ENCODE measurements around the gene PTPRB. TPM values are rescaled to one million over a fixed set of nuclear protein-coding genes. Genes with fewer than 3 reads are reported as not detected.

Gene PTPRB
- total RNA-seq, 1 experiment from 2014 or later: 0.82 TPM

DNA sequence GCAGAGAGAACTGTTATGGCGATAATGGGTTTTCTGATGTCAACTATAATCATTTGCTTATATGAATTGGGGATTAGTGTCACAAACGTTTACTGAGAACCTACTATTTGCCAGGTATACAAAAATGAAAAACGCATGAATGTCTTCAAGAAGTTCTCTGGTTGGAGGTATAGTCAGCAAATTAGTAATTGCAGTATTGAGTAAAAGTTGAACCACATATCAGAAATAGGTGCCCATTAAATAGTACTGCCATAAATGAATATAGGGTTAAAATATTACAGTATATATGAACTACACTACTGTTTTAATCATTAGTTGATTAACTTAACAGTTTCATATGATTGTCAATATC, 60.0 kb downstream of the PTPRB start:
- Mint-ChIP-seq H3K27ac (ENCODE audit: low read depth, unreplicated experiment) (no peak overlapping the region), H3K4me1 (ENCODE audit: insufficient read depth, unreplicated experiment) (no peaks in the 10 kb centered on the region), H3K9me3 (ENCODE audit: unreplicated experiment) (no peaks in the 10 kb centered on the region), H3K36me3 (ENCODE audit: insufficient read depth, unreplicated experiment) (no peaks in the 10 kb centered on the region), H3K4me3 (ENCODE audit: unreplicated experiment) (no peak overlapping the region), H3K27me3 (ENCODE audit: insufficient read depth, unreplicated experiment) (no peaks in the 10 kb centered on the region)
- TF ChIP-seq, protein P1, sequence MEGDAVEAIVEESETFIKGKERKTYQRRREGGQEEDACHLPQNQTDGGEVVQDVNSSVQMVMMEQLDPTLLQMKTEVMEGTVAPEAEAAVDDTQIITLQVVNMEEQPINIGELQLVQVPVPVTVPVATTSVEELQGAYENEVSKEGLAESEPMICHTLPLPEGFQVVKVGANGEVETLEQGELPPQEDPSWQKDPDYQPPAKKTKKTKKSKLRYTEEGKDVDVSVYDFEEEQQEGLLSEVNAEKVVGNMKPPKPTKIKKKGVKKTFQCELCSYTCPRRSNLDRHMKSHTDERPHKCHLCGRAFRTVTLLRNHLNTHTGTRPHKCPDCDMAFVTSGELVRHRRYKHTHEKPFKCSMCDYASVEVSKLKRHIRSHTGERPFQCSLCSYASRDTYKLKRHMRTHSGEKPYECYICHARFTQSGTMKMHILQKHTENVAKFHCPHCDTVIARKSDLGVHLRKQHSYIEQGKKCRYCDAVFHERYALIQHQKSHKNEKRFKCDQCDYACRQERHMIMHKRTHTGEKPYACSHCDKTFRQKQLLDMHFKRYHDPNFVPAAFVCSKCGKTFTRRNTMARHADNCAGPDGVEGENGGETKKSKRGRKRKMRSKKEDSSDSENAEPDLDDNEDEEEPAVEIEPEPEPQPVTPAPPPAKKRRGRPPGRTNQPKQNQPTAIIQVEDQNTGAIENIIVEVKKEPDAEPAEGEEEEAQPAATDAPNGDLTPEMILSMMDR (IDR thresholded peaks at IDR 0.05; ENCODE audit: unreplicated experiment): no peak
- ChIA-PET POLR2A (interaction anchor here (0.6 to 2.4 kb wide), 4 partner anchors 144 to 707 kb away, joined by 3 to 11 read pairs (median 6); no protein-coding TSS in a partner anchor), CTCF (interaction anchor here (0.7 to 4.8 kb wide), 25 partner anchors 9 to 1330 kb away, joined by 3 to 79 read pairs (median 4); no protein-coding TSS in a partner anchor)
- DNase-seq (ENCODE audit: unreplicated experiment): no peak
- intact Hi-C loops (cut with micrococcal nuclease): loop anchor here (1.0 to 5.0 kb wide), 6 partner anchors 174 to 1220 kb away; partner anchors contain the start of genes CNOT2 and YEATS4
- BruUV-seq (replicated peaks): no TSS peak

DNA sequence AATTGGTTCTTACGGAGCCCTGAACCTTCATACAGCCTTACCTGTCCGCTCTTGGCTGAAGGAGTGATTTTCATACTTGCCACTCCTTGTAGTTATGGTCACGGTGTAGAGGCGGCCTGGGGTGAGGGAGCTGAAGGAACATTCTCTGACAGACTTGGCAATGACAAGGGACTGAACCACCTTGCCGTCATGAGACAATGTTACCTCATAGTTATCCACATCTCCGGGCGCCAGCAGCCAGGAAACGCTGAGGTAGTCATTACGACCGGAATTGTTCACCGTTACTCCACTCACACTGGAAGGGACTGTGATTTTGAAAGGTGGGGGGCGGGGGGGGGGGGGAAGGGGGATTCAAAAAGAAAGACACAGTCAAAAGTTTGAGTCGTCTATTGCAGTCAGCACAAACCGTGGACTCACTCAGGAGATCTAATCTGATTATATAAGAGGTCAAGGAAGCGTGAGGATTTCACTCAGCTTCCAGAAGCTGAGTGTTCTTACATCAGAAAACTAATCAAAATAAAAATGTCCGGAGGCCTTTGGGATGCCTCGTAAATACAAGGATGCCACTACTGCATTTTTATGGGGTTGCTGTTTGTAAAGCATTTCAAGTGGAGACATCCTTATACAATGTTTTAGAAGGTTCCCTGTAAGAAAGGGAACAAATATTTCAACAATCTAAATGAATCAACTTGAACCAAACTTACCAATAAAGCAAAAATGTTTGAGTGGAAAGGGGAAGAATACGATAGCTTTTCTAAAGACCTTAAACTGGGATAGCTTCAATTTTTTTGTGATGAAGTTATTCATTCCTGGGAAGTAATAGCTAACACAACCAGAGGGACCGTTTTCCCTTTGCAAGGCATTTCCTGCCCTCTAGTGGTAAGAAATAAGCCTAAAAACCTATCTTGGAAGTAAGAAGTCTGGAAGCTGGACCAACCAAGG, 60.6 kb downstream of the PTPRB start:
- Mint-ChIP-seq H3K9me3 (ENCODE audit: unreplicated experiment) (no peaks in the 10 kb centered on the region), H3K4me1 (ENCODE audit: insufficient read depth, unreplicated experiment) (no peaks in the 10 kb centered on the region), H3K4me3 (ENCODE audit: unreplicated experiment) (no peak overlapping the region), H3K27ac (ENCODE audit: low read depth, unreplicated experiment) (no peak overlapping the region), H3K27me3 (ENCODE audit: insufficient read depth, unreplicated experiment) (no peaks in the 10 kb centered on the region), H3K36me3 (ENCODE audit: insufficient read depth, unreplicated experiment) (no peaks in the 10 kb centered on the region)
- ChIA-PET POLR2A (interaction anchor here (0.6 to 2.4 kb wide), 4 partner anchors 143 to 706 kb away, joined by 3 to 11 read pairs (median 6); no protein-coding TSS in a partner anchor), CTCF (interaction anchor here (0.7 to 4.8 kb wide), 31 partner anchors 8 to 1329 kb away, joined by 3 to 79 read pairs (median 4); no protein-coding TSS in a partner anchor)
- no TSS peak for BruUV-seq (replicated peaks)
- TF ChIP-seq, protein P1 (IDR thresholded peaks at IDR 0.05; ENCODE audit: unreplicated experiment): peak; percentile 76
- intact Hi-C loops (cut with micrococcal nuclease): loop anchor here (1.0 to 5.0 kb wide), 6 partner anchors 174 to 1219 kb away; partner anchors contain the start of genes CNOT2 and YEATS4
- DNase-seq (ENCODE audit: unreplicated experiment): peak; percentile 81

DNA sequence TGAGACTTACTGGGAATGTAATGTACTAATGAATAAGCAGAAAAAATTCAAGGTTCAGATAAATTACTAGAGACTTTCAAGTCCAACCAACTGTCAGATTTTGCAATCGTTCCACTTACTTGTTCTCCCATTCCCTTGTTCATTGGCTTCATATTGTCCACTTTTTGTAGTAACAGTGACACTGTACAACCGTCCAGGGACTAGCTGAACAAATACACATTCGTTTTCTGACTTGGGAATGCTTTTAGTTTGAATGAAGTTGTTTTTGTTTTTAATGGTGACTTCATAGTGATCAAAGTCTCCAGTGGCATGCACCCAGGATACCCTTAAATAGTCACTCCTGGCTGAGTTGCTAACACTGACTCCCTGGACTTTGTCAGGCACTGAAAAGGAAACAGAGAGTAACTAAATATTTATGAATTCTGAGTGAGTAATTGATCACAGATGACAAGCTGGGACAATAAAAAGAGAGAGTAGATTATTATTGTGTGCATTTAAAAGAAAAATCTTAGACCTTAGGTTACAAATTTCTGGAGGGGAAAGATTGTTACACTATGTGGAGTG, 65.4 kb downstream of the PTPRB start:
- no peak overlapping the region for H3K4me3 Mint-ChIP-seq (ENCODE audit: unreplicated experiment)
- H3K4me1 Mint-ChIP-seq (ENCODE audit: insufficient read depth, unreplicated experiment): no peaks in the 10 kb centered on the region
- TF ChIP-seq, protein P1 (IDR thresholded peaks at IDR 0.05; ENCODE audit: unreplicated experiment): no peak
- CTCF ChIA-PET: interaction anchor here (1.3 kb wide), 1 partner anchor 692 kb away, joined by 3 read pairs; no protein-coding TSS in a partner anchor
- POLR2A ChIA-PET: interaction anchor here (0.8 kb wide), 1 partner anchor 154 kb away, joined by 5 read pairs; no protein-coding TSS in a partner anchor
- H3K27me3 Mint-ChIP-seq (ENCODE audit: insufficient read depth, unreplicated experiment): no peaks in the 10 kb centered on the region
- H3K36me3 Mint-ChIP-seq (ENCODE audit: insufficient read depth, unreplicated experiment): no peaks in the 10 kb centered on the region
- no peak for DNase-seq (ENCODE audit: unreplicated experiment)
- BruUV-seq (replicated peaks): no TSS peak
- intact Hi-C loops (cut with micrococcal nuclease): no loop called here
- no peaks in the 10 kb centered on the region for H3K9me3 Mint-ChIP-seq (ENCODE audit: unreplicated experiment)
- H3K27ac Mint-ChIP-seq (ENCODE audit: low read depth, unreplicated experiment): no peak overlapping the region

DNA sequence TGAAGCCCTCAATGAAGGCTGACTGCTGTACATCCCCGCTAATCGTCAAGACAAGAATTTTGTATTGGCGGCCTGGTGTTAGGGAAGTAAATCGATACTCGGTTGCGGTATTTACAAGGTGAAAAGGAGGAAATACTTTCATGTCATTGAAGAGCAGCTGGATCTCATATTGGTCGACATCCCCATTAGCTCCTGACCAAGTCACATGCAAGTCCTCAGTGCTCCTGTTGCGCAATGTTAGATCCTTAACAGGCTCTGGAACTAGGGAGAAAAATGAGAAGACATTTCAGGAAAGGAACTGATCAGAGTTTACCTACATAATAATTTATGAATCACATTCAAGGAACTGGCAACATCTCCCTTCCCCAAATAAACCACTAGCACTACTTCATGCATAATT, 66.2 kb downstream of the PTPRB start:
- no peaks in the 10 kb centered on the region for H3K4me1 Mint-ChIP-seq (ENCODE audit: insufficient read depth, unreplicated experiment)
- no peak overlapping the region for H3K27ac Mint-ChIP-seq (ENCODE audit: low read depth, unreplicated experiment)
- intact Hi-C loops (cut with micrococcal nuclease): no loop called here
- H3K36me3 Mint-ChIP-seq (ENCODE audit: insufficient read depth, unreplicated experiment): no peaks in the 10 kb centered on the region
- no peak for DNase-seq (ENCODE audit: unreplicated experiment)
- BruUV-seq (replicated peaks): no TSS peak
- H3K27me3 Mint-ChIP-seq (ENCODE audit: insufficient read depth, unreplicated experiment): no peaks in the 10 kb centered on the region
- no peaks in the 10 kb centered on the region for H3K9me3 Mint-ChIP-seq (ENCODE audit: unreplicated experiment)
- no peak overlapping the region for H3K4me3 Mint-ChIP-seq (ENCODE audit: unreplicated experiment)
- ChIA-PET CTCF (interaction anchor here (1.3 kb wide), 2 partner anchors 9 to 691 kb away, joined by 3 read pairs; no protein-coding TSS in a partner anchor), POLR2A (interaction anchor here (0.8 kb wide), 1 partner anchor 155 kb away, joined by 5 read pairs; no protein-coding TSS in a partner anchor)
- TF ChIP-seq, protein P1 (IDR thresholded peaks at IDR 0.05; ENCODE audit: unreplicated experiment): no peak
